Activated gamma-delta T cell treated with Interleukin-2 at 50 U/mL for 16 hours (primary cell): ENCODE data around the gene CHCHD6.
A peak's percentile ranks its signal among the peaks of the same experiment; 100 is the strongest.

Experiments
- DNase-seq: peaks from one replicate; pipeline ENCODE4 v3.0.0-alpha.2; 2020

The CHCHD6 gene

DNA sequence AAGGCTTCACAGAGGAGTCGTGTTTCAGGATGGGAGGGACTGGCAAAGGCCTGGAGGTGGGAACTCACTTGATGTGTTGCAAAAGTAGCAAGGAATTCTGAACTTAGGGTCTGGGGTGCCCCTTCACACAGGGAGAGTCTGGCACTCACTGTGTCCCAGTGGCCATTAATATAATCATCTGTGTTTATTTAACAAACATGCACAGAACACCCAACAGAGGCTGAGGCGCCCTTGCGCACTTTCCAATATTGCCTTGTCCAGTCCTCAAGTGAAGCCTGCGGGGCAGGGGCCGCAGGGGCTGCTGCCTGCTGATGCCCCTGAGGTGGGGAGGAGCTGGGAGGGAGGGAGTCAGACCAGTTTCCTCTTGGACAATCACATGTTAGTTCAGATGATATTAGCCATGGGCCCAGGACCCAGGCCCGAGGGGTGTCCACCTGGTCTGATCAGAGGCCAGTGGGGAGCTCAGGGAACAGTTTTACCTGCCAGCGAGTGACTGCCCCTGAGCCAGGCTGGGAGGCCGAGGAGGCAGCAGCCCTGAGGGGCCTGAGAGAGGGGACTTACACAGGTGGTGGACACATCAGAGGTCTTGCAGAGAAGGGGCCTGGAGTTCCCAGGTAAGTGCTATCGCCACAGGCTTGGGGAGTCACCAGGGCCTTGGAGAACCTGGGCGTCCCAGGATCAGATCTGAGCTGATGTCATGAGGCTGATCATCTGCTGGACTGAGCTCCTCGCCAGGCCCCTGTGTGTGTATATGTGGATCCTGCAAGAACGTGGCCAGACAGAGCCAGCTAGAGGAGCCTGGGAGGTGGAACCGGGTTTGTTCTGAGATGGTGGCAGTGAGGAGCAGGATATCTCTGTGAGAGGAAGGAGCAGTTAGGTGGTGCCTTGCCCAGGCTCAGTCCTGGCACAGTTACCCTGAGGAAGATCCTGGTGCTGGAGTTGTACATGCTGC, 35.3 kb upstream of the CHCHD6 start:
- DNase-seq, result no peak

DNA sequence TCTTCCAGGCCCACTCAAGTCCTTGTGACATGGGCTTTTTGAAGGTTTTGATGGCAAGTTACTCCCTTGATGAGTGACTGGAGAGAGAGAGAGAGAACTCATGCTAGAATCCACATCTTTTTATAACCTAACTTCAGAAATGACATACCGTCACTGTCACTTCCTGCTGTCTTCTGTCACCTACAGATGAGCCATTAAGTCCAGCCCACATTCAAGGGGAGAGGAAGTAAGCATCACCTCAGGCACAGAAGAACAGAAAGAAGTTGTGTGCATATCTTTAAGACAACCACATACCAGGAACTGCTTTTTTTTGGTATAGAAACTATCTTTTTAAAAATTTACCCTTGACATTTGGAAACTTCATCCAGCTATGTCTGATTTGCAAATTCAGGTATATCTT, 32.5 kb upstream of the CHCHD6 start:
- DNase-seq, result no peak

DNA sequence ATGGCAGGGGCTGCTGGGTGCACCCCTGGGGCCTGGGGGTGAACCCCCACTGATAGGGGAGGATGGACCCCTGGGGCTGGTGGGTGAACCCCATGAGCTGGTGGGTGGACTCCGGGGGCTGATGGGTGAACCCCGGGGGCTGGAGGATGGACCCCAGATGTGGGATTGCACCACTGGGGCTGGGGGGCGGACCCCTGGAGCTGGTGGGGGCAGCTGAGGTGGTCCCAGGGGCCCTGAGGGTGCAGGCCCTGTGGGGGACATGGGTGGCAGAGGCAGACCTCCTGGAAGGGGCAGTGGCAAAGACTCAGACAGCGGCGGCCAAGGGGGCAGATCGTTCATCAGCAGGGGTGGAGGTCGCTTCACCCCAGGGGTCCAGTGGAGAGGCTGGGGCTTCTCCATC, 31.7 kb upstream of the CHCHD6 start:
- no peak for DNase-seq

DNA sequence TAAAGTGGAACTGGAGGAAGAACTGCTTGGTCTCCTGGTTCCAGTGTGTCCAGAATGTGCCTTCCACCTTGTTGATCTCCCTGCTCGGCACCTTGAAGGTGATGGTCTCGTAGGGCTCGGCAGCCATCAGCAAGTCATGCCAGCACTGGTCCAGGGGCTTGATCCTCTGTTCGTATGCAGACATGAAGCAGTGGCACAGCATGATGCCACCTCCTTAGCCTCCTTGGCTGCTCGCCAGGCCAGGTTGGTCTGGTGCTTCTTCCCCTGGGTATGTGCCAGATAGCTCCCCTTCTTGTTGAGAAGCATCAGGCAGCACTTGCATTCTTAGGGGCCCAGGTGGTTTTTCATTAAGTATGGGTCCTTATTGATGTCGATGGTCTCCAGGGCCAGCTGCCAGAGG, 31.3 kb upstream of the CHCHD6 start:
- no peak for DNase-seq

DNA sequence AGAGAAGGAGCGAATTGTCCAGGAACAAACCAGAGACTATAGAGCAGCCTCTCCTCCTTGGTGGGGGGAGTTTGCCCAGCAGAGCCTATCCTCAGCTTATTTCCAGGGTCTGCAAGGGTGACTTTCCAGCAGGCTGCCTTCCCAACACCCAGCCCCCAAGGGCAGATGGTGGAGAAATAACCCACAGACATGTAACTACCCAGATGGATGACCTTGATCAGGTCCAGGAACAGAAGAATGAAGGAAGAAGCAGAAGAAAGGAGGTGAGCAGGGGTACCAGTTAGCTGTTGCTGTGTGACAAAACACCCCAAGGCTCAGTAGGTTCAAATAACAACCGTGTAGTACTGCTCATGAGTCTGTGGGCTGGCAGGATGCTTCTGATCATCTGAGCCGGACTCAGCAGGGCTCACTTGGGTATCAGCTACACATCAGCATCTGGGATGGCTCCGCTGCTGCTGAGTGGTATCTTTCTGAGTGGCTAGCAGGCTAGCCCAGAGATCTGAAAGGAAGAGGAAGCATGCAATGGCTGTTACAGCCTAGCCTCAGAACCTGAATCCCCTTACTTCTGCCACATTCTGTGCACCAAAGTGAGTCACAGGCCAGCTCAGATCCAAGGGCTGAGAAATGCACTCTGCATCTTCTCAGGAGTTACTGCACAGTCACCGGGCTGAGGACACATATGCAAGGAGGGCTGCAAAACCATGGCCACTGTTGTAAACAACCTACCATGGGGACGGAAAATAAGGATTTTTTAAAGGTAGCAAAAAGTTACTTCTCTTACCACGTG, 26.9 kb upstream of the CHCHD6 start:
- no peak for DNase-seq

DNA sequence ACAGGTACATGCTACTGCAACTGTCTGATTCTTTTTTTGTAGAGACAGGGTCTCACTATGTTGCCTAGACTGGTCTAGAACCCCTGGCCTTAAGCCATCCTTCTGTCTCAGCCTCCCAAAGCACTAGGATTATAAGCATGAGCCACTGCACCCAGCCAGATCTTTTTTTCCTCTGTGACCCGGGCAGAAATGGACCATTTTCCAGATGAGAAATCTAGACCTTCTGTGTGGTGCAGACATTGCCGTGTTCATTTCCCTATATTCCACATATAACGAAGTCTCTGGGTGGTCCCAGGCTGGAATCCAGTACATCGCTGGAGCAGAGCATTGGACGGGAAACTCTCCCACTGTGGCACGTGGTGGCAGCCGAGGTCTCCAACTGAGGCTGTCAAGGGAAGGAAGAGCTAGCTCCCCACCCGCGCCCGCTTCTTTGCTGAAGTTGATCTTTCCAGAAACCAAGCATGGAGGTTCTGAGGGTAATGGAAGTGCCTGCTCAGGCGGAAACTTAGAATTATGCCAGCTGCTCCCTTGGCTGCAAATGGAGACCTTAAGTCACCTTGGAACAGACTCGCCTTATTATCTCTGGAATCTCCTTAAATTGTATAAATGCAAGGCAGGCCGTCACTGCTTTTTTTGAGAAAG, 26.1 kb upstream of the CHCHD6 start:
- DNase-seq, result no peak

DNA sequence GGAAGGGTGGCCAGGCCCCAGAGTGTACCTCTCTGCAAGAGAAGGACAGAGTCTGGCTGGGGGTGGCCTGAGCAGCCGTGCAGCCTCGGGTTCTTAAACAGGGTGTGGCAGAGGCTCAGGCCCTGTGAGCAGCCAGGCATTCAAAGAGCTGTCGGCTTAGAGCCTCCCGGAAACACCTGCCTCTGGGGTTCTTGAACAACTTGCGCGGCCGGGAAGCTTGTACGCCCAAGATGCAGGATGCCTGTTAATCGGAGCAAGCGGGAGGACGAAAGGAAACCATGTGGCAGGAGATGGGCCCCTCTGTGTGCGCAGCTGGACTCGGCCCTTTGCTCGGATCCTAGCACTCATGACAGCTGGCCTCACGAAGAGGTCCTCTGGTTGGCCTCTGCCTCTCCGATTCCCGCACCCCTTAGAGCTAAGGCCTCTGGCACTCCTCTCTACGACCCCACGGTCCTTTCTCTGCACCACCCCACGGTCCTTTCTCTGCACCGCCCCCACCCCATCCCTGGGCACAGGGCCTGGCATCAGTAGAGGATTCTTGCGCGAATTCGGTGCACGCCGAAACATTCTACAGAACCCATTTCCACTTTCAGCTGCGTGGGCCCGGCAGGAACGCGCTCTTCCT, 25.2 kb upstream of the CHCHD6 start:
- no peak for DNase-seq

DNA sequence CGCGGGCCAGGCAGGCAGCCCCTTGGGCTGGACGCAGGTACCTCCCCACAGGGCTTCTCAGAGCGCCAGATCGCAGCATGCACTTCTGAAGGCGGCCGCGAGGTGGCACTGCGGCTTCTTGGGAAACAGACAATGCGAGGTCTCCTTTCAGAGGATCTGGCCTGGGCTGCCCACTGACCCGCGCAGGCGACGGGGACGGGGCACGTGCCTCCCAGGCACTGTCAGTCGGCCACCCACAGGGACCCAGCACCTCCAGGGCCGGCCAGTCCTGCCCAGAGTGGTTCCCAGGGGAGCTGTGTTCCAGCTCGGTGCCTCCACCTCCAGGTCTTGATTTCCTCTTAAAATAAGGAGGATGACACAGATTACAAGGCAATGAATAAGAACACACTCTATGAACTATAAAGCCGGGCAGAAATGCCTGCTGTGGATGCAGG, 24.7 kb upstream of the CHCHD6 start:
- DNase-seq, result peak; percentile 80

DNA sequence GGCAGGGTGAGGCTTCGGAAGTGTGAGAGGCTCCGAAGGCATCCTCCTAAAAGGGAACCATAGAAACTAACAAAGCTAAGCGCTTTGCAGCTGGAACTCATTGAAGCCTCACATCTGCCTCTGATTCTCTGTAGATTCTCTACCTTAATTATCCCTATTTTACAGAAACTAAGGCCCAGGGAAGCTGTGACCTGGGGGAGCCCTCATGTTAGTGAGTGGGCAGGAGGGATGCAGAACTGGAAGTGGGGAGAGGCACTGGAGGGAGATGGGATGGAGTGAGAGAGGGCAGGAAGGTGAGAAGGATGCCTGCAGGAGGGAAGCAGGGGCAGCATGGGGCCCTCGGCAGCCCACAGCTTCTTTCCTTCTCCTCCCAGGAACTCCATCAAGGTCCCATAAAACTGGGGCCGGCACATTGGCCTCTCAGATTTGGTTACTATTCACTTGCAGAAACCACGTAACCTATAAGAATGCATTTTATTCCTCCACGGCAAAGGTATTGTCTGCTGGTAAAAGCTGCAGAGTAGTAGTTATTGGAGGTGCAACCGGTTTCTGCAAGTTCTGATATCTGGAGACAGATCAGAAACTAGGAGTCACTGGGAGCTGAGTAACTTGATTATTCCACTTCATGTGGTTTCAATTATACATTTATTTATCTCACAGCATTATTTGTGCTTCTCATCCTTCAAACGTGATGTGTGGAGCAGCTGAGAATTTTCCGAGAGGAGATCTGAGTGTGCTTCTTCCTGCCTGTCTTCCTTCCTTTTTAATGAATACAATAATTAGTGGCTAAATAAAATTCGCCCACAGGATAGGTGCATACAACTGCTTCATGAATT, 24.0 kb upstream of the CHCHD6 start:
- DNase-seq, result no peak

DNA sequence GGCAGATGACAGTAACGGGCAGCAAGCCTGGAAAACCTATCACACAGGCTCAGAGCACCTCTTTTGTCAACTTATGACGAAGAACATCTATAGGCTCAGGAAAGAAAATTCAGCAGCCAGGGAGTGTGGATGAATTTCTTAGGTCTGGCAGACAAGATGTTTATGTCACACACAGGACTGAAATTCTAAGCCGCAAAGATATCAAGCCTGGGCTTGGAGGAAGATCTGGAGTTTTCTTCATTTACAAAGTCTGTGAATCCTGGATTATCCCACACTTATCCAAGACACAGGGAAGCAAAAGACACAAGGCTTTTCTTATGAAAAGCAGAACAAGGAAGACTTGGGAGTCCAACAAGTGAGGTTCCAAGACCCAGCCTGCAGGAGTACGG, 23.4 kb upstream of the CHCHD6 start:
- DNase-seq, result no peak

DNA sequence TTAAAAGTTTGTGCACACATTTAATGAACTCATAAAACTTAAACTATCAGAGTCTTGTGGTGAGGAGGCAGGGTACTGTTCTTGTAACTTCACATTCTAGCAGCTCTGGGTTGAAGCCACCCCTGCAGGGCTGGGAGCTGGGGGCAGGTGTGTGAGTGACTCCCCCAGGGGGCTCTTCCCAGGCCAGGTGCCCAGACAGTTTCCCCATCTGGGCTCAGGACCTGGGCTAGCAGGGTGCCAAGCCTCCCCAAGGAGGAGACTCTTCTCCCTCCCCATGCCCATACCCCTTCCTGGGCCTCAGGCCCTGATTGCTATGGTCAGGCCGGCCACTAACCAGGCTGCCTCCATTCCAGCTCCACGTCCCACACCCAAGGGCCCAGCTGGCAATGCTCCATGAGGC, 22.0 kb upstream of the CHCHD6 start:
- no peak for DNase-seq

DNA sequence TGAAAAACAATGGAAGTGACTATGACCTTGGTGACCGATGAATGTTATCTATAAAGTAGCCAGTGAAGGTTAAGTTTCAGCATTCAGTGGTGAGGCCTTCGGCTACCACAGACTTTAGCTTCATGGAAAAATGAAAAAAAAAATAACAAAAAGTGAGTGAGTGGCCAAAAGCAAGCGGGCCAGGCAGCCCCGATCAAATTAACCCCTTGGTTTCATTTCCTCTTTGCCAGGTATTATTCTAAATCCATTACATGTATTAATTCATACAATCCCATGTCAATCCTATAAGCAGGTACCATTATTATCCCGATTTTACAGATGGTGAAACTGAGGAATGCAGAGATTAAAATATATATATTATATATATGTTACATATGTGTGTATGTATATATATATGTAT, 21.0 kb upstream of the CHCHD6 start:
- no peak for DNase-seq

DNA sequence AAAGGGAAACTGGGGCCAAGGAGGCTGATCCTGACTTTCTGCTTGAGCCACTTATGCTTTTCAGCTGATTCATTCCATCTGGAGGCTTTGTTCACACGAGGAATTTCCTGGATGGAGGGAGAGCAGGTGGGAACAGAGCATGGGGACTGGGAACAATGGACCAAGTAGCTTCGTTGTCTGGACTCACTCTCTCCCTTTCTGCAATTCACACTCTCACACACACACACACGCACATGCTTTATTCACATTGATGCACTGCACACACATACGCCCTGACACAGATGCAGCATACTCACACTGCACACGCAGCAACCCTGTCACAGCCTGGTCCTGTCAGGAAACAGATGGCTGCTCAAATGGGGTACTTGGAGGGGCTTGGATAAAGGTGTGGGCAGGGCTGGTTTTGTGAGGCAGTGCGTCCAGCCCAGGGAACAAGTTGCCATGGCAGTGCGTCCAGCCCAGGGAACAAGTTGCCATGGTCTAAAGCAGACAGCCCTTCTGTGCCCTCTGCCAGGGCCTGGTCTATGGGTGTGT, 19.8 kb upstream of the CHCHD6 start:
- no peak for DNase-seq

DNA sequence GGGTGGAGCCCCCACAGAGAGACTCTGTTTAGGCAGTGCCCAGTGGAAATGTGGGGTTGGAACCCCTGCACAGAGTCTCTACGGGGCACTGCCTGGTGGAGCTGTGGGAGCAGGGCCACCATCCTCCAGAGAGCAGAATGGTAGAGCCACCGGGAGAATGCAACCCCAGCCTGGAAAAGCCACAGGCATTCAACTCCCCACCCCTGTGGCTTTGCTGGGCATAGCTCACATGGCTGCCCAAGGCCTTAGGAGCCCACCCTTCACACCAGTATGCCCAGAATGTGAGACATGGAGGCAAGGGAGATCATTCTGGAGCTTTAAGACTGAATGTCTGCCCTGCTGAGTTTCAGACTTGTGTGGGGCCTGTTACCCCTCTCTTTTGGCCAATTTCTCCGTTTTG, 19.0 kb upstream of the CHCHD6 start:
- DNase-seq, result no peak

DNA sequence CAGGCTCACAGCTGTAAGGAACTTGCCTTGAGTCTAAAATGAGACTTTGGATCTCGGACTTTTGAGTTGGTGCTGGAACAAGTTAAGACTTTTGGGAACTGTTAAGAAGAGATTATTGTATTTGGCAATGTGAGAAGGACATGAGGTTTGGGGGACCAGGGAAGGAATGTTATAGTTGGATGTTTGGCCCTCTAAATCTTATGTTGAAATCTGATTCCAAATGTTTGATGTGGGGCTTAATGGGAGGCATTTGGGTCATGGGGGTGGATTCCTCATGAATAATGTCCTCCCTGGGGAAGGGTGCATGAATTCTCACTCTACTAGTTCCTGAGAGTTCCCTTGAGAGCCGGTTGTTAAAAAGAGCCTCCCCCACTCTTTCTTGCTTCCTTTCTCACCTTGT, 18.5 kb upstream of the CHCHD6 start:
- no peak for DNase-seq

DNA sequence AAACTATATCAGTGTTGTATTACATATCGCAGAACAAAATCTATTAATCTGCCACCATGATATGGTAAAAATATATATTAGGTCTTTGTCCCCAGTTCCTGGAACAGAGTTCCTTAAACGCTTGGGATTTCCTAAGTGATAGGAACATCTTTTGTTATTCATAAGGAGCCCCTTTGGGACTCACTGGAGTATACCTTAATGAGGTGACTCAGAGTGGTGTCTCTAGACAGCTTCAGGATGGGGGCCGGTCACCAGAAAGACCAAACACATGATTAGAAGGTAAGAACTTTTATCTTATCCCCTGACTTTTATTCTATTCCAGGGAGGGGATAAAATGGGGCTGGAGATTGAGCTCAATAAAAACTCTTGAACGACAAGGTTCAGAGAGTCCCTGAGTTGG, 12.3 kb upstream of the CHCHD6 start:
- no peak for DNase-seq

DNA sequence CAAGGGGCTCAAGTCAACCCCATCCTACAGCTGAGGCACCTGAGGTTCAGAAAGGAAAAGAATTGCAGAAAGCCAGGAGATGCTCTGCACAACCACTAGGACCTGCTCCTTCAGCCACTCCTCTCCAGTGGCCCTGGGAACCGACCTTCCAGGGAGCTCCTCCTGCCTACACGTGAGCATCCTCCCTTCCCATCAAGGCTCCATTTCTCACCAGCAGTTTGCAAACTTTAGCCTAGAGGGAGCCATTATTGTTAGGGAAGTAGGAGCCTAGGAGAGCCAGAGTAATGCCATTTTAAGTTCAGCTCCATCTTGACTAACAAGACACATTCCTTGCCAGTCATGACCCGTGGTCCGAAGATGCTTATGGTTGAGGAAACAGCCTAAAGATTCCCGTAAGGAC, 11.2 kb upstream of the CHCHD6 start:
- no peak for DNase-seq

DNA sequence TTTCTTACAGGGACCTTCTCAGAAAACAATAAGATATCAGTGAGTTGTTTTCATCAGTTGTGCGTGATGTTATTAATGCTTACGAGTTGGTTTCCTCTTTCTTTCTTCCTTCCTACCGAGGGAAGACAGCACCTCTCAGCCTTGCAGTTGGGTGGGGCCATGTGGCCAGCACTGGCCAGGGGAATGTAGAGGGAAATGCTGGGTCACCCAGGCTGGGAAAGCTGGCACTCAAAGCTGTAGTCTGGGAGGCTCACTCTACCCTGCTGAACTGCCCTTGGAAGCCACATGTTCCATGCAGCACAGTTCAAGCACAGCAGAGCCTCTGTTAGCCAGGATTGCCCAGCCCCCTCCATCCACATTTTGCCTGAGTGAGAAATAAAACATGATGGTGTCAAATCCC, 10.1 kb upstream of the CHCHD6 start:
- no peak for DNase-seq

DNA sequence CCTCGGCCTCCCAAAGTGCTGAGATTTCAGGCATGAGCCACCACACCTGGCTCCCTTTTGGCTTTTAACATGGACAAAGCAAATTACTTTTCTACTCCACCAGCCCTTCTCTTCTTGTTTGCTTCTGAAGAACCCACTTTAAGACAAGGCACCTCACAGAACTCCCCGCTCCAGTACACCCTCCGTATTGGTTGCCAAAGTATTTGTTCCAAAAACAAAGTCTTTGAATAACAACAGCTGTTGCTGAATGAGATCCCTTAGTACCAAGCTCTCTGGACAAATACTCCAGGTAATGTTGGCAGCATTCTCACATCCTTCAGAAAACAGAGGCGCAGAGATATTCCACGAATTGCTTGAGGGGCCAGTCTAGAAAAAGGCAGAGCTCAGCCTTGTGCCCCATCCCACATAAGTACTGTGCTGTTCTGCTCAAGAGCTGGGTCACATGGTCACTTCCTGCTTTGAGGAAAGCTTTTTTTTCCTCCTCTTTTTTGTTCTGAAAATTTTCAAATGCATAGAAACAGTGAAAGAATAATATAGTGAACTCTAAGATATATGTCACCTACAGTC, 7.3 kb upstream of the CHCHD6 start:
- DNase-seq, result no peak

DNA sequence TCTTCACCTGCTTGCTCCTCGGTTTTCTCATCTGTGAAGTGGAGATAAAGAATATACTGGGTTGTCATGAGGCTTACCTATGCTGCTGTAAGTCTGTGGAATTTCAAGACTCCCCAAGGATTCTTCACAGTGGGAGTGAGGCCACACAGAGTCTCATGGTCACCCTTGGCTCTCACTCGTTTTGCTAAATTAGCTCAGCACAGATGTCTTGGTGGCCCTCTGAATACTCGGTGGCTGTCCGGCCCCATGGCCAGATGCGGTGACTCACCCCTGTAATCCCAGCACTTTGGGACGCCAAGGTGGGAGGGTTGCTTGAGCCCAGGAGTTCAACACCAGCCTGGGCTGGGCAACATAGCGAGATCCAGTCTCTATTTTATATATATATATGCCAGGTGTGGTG, 5.0 kb upstream of the CHCHD6 start:
- no peak for DNase-seq

DNA sequence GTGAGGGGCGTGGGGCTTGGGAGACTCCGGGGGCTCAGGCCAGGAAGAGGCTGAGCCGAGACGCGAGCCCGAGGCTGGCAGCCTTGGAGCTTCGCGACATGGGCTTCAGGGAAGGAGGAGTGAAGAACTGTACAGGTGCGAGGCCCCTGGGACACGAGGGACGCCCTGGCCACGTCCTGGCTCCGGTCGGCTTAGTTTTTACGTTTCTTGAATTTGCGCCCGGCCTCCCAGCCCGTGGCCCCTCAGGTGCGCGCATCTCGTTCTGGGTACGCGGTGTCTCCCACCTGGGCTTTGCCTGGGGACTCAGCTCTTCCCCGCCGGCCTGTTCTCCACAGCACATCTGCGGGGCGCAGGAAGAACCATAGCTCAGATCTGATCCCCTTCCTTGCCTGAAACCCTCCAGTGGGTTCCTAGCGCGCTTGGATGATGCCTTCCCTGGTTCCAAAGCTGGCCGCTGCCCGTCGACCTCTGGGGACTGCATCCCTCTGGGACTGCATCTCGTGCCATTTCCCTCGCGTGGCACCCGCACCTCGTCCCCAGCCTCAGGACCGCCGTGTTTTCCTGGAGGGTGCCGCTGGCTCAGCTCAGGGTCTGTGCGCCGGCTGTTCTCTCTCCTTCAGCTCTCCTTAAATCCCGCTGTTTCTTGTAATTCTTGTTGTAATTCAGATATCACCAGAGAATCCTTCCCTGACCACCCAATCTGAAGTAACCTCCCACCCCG, 614 bp downstream of the CHCHD6 start:
- DNase-seq, result no peak
